HEK293T (cell line): ENCODE results near the gene LRBA.
"Not testable (repeated sequence)": the region's sequence is repeated elsewhere in the genome, so short reads cannot be mapped to it uniquely, and the experiment has no call there.

Experiments
- CTCF ChIA-PET: fragments of 350-600 bp; formaldehyde crosslinking; extraction: SDS; loops from one replicate; lab custom pipeline; 2021; ENCODE audit warnings: antibody characterized with exemption, inconsistent platforms; lab: Yijun Ruan, JAX
- POLR2A ChIA-PET: fragments of 350-600 bp; formaldehyde crosslinking; extraction: SDS; loops from one replicate; lab custom pipeline; 2020; ENCODE audit warnings: antibody characterized with exemption, inconsistent platforms; lab: Yijun Ruan, JAX
- DNase-seq: peaks from one replicate; pipeline ENCODE4 v3.0.0; 2012; ENCODE audit warnings: mixed read lengths; ENCODE audit errors: extremely low spot score
- ARNT ChIP-seq: fragments of 450-650 bp; IDR thresholded peaks from 2 replicates; pipeline ENCODE4 v1.6.1; 2017; ENCODE audit warnings: mild to moderate bottlenecking
- BHLHE40 ChIP-seq: fragments of 450-650 bp; IDR thresholded peaks from 2 replicates; pipeline ENCODE4 v1.6.1; 2016; ENCODE audit warnings: mild to moderate bottlenecking, moderate library complexity, borderline replicate concordance
- CTBP1 ChIP-seq: fragments of 450-650 bp; IDR thresholded peaks from 2 replicates; pipeline ENCODE4 v1.6.1; 2016; ENCODE audit warnings: borderline replicate concordance
- ELF4 ChIP-seq: fragments of 450-650 bp; IDR thresholded peaks from 2 replicates; pipeline ENCODE4 v1.6.1; 2017; ENCODE audit warnings: antibody characterized with exemption
- FOXA1 ChIP-seq: fragments of 450-650 bp; IDR thresholded peaks from 2 replicates; pipeline ENCODE4 v1.6.1; 2016; ENCODE audit warnings: mild to moderate bottlenecking
- FOXK2 ChIP-seq: fragments of 450-650 bp; IDR thresholded peaks from 2 replicates; pipeline ENCODE4 v1.6.1; 2016; ENCODE audit warnings: mild to moderate bottlenecking
- FOXM1 ChIP-seq: fragments of 450-650 bp; IDR thresholded peaks from 2 replicates; pipeline ENCODE4 v1.6.1; 2017; ENCODE audit warnings: mild to moderate bottlenecking, borderline replicate concordance
- HDGF ChIP-seq: fragments of 450-650 bp; IDR thresholded peaks from 2 replicates; pipeline ENCODE4 v1.6.1; 2017; ENCODE audit warnings: antibody characterized with exemption, borderline replicate concordance
- L3MBTL2 ChIP-seq: fragments of 450-650 bp; conservative IDR thresholded peaks from 2 replicates; pipeline ENCODE4 v1.6.1; 2016; ENCODE audit warnings: mild to moderate bottlenecking
- LEF1 ChIP-seq: fragments of 450-650 bp; IDR thresholded peaks from 2 replicates; pipeline ENCODE4 v1.6.1; 2017; ENCODE audit warnings: mild to moderate bottlenecking, borderline replicate concordance
- NFRKB ChIP-seq: fragments of 450-650 bp; IDR thresholded peaks from 2 replicates; pipeline ENCODE4 v1.6.1; 2016; ENCODE audit warnings: mild to moderate bottlenecking, moderate library complexity
- SP1 ChIP-seq: fragments of 450-650 bp; IDR thresholded peaks from 2 replicates; pipeline ENCODE4 v1.6.1; 2017
- SUZ12 ChIP-seq: fragments of 450-650 bp; IDR thresholded peaks from 2 replicates; pipeline ENCODE4 v1.6.1; 2016; ENCODE audit warnings: mild to moderate bottlenecking
- TARDBP ChIP-seq: fragments of 450-650 bp; IDR thresholded peaks from 2 replicates; pipeline ENCODE4 v1.6.1; 2016
- ZNF384 ChIP-seq: fragments of 450-650 bp; IDR thresholded peaks from 2 replicates; pipeline ENCODE4 v1.6.1; 2016
- TF ChIP-seq, protein P1 (sequence below): fragments of 450-650 bp; IDR thresholded peaks from 2 replicates; pipeline ENCODE4 v1.6.1; 2016

Gene LRBA

DNA sequence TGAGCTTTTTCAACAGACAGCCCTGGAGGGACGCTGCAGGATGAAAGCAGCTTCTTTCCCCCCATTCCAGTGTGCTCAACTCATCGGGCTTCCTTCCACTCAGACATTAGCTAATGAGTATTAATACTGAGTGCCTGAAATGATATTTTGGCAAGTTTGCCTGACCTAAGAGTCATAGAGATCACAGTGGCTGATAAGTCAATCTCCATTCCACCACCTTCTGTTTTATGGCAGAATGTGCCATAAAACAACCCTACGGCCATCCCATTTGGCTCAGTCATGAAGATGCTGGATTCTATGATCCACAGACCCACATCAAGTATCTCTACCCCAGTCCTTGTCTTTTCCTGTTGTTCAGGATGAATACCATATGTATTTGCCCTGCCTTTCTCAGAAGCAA is 481.4 kb downstream of the LRBA start:
- TF ChIP-seq FOXM1, result no peak
- no peak for TF ChIP-seq SUZ12
- no peak for TF ChIP-seq LEF1
- DNase-seq, result no peak
- POLR2A ChIA-PET, result no interaction called here
- CTCF ChIA-PET, result no interaction called here

DNA sequence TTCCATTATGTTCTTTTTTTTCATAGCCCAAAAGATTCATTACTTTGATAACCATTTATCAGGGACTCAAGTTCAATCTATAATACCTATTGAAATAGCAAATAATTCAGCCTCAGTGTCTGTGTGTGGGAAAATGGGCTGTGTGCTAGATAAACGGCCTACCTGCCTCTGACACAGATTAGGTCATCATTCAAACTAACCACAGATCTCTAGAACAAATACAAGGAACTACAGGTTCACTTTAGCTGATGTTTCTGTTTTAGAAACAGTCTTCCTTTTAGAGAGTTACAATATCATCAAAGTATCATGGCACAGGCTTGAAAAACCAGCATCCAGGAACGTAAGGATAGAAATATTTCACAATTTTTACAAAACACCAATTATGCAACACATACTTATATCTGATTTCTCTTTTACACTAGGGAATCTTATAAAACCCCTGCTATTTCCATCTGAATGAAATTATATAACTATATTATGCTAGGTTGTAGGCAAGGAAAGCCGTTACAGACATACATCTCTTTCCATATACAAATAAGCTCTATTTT is 489.7 kb downstream of the LRBA start:
- POLR2A ChIA-PET, result no interaction called here
- CTCF ChIA-PET, result no interaction called here
- DNase-seq, result no peak
- no peak for TF ChIP-seq SUZ12
- no peak for TF ChIP-seq TARDBP
- TF ChIP-seq SP1, result no peak

DNA sequence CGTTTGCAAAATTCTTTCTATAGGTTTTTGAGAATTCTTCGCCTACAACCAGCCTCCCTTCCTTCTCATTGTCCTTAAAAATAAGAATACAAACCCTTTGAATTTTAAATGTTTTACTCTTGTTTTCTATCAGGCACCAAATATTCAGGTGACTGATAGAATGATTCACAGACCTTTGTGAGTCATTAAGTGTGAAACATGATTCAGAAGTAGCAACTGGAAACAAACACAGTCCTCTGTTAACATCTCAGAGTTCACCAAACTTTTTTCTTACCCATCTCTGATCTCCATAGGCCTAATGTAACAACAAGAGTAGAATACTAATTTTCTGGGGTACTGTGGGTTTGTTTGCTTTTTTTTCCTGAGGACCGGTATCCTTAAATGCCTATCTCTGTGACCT is 496.5 kb downstream of the LRBA start:
- no peak for DNase-seq
- CTCF ChIA-PET, result no interaction called here
- POLR2A ChIA-PET, result no interaction called here
- TF ChIP-seq L3MBTL2 (no peak), SUZ12 (no peak), SP1 (no peak), ZNF384 (no peak), TARDBP (no peak), ELF4 (no peak), BHLHE40 (no peak), FOXM1 (no peak), FOXK2 (no peak), HDGF (no peak), NFRKB (no peak), LEF1 (no peak), CTBP1 (no peak), ARNT (no peak), FOXA1 (no peak)
- TF ChIP-seq, protein P1, sequence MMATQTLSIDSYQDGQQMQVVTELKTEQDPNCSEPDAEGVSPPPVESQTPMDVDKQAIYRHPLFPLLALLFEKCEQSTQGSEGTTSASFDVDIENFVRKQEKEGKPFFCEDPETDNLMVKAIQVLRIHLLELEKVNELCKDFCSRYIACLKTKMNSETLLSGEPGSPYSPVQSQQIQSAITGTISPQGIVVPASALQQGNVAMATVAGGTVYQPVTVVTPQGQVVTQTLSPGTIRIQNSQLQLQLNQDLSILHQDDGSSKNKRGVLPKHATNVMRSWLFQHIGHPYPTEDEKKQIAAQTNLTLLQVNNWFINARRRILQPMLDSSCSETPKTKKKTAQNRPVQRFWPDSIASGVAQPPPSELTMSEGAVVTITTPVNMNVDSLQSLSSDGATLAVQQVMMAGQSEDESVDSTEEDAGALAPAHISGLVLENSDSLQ, result no peak

DNA sequence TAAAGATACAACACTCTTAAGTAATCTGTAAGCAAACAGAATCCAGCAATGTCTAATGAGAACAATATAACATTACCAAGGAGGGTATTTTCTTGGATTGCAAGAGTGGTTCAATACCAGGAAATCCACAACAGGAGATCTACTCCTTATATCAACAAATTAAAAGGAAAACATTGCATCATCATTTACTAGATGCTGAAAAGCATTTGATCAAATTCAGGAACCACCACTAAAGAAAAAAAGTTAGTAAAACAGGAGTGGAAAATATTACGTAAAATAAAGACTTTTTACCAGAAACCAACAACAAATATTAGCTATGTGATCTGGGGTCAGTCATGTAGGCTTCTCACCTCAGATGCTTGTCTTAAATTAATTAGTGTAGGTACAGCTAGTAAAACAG is 499.9 kb downstream of the LRBA start:
- ChIA-PET POLR2A (no interaction called here), CTCF (no interaction called here)
- no peak for TF ChIP-seq HDGF
- no peak for TF ChIP-seq FOXM1
- no peak for TF ChIP-seq ELF4
- TF ChIP-seq TARDBP, result no peak
- DNase-seq, result no peak

DNA sequence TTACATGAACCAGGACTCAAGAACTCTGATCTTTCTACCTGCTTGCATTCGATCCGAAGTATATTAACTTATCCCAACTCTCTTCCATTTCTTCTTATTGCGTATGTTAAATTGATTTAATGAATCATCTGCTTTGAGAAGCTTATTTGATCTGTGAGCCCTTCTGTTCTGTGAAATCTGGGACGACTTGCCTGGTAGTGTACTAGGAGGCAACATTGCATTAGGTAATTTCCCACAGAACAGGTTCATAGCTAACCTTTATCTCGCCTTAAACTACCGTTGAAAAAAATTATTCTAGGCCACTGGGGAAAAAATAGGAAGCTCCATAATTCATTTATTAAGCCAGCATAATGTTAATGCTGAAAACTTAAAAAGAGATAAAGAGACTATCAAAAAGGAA is 500.4 kb downstream of the LRBA start:
- no peak for DNase-seq
- TF ChIP-seq TARDBP, result no peak
- TF ChIP-seq, protein P1, result no peak
- no peak for TF ChIP-seq SP1
- no peak for TF ChIP-seq L3MBTL2
- TF ChIP-seq ZNF384, result no peak
- no peak for TF ChIP-seq BHLHE40
- no peak for TF ChIP-seq NFRKB
- no peak for TF ChIP-seq ELF4
- TF ChIP-seq LEF1, result no peak
- no peak for TF ChIP-seq CTBP1
- no peak for TF ChIP-seq HDGF
- POLR2A ChIA-PET, result no interaction called here
- CTCF ChIA-PET, result no interaction called here

DNA sequence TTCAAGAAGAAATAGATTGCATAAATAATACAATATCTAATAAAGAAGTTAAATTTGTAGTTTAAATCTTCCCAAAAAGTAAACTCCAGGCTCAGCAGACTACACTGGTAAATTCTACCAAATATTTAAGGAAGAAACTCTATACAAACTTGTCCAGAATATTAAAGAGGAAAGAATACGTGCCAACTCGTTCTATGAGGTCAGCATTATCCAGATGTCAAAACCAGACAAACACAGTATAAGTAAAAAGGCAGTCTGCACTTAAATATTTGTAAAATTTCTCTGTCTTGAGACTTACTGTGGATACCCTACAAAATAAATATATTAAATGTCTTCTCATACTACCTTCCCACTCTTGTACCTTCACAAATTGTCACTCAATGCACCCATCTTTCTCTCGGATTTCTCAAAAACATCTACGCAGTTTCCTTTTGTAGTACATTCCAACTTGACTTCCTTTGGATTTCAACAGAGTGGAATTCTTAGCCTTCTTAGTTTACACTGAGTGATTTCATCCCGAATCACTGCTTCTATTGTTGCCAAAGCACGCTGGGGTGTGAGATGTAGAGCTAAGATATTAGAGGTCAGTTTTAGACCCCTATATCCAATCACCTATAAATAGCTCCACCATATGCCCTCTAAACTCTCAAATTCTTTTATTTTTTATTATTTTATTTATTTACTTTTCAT is 504.8 kb downstream of the LRBA start:
- CTCF ChIA-PET, result no interaction called here
- TF ChIP-seq FOXM1, result no peak
- no peak for DNase-seq
- POLR2A ChIA-PET, result no interaction called here

DNA sequence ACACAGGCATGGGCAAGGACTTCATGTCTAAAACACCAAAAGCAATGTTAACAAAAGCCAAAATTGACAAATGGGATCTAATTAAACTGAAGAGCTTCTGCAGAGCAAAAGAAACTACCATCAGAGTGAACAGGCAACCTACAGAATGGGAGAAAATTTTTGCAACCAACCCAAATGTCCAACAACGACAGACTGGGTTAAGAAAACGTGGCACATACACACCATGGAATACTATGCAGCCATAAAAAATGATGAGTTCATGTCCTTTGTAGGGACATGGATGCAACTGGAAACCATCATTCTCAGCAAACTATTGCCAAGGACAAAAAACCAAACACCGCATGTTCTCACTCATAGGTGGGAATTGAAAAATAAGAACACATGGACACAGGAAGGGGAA is 507.4 kb downstream of the LRBA start:
- CTCF ChIA-PET, DNase-seq, POLR2A ChIA-PET: not testable (repeated sequence)

DNA sequence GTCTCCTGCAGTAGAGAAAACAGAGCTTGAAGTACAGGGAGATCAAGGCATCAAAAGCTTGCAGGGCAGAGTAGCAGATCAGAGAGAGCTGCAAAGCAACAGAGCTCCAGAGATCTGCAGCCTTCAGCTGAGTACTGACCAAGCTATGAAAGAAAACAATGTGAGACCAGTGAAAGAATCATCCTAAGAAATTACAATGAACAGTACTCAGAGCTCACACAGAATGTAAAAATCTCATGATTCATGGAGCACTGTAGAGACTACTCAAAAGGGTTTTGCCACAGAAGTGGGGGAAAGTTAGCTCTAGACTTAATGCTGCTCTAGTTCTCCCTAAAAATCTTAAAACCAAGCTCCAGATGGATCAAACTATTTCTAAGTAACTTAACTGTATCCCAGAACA is 513.1 kb downstream of the LRBA start:
- ChIA-PET POLR2A (no interaction called here), CTCF (no interaction called here)
- no peak for TF ChIP-seq FOXK2
- TF ChIP-seq SP1, result no peak
- no peak for TF ChIP-seq ELF4
- no peak for TF ChIP-seq L3MBTL2
- no peak for TF ChIP-seq ZNF384
- TF ChIP-seq FOXA1, result no peak
- TF ChIP-seq FOXM1, result no peak
- TF ChIP-seq TARDBP, result no peak
- no peak for TF ChIP-seq SUZ12
- TF ChIP-seq, protein P1, result no peak
- DNase-seq, result no peak
